Sigmoid colon (tissue), 7 donors: ENCODE results near the gene STARD9. TPM values are rescaled to one million over a fixed set of nuclear protein-coding genes. Genes with fewer than 3 reads are reported as not detected.

Experiments used
- DNase-seq: peaks from one replicate; pipeline ENCODE4 v3.0.0-alpha.2; 2019
- H3K27ac ChIP-seq, 4 donors: fragments of 200-600 bp; sonication (generic); one replicate each; pipeline ENCODE4 v1.5.1; 2016 to 2019; ENCODE audit warnings: mild to moderate bottlenecking in 1 of 4
- H3K27me3 ChIP-seq, 3 donors: fragments of 200-600 bp; sonication (generic); one replicate each; pipeline ENCODE4 v1.5.1; 2019; ENCODE audit warnings: mild to moderate bottlenecking in 1 of 3
- H3K36me3 ChIP-seq, 4 donors: fragments of 200-600 bp; sonication (generic); one replicate each; pipeline ENCODE4 v1.5.1; 2016 to 2019
- H3K4me1 ChIP-seq, 4 donors: fragments of 200-600 bp; sonication (generic); one replicate each; pipeline ENCODE4 v1.5.1; 2017 to 2019
- H3K4me3 ChIP-seq, 4 donors: fragments of 200-600 bp; sonication (generic); one replicate each; pipeline ENCODE4 v1.5.1; 2017 to 2019; ENCODE audit warnings: mild to moderate bottlenecking in 2 of 4, moderate library complexity in 1 of 4
- H3K9me3 ChIP-seq, 4 donors: fragments of 200-600 bp in 3 of 4; sonication (generic) in 3 of 4; one replicate each; pipeline versions ENCODE4 v1.5.1 to v1.6.1; 2013 to 2019
- EP300 ChIP-seq, 4 donors: sonication (generic); formaldehyde crosslinking; IDR thresholded peaks; one replicate each; pipeline ENCODE4 v1.6.1; 2017; ENCODE audit warnings: antibody characterized with exemption in 4 of 4
- POLR2A ChIP-seq, 2 donors: fragments of 450-650 bp; IDR thresholded peaks; one replicate each; pipeline ENCODE4 v1.6.1; 2016; ENCODE audit warnings: antibody characterized with exemption in 2 of 2, mild to moderate bottlenecking in 2 of 2, moderate library complexity in 2 of 2
- POLR2AphosphoS5 ChIP-seq, 4 donors: sonication (generic); formaldehyde crosslinking; IDR thresholded peaks; one replicate each; pipeline ENCODE4 v1.6.1; 2017; ENCODE audit warnings: antibody characterized with exemption in 4 of 4
- WGBS, 2 donors: extraction: QIAGEN DNeasy Blood & Tissue Kit; methylation state at CpG; one replicate each; pipeline ENCODE4 v1.1.7; 2013; 5-methylcytosine and 5-hydroxymethylcytosine counted together
- intact Hi-C: fragments of 100-400 bp; cut with DNase I; formaldehyde crosslinking; loops from one replicate; pipeline ENCODE4 v1.15.1; 2023
- polyA plus RNA-seq, 3 donors: library from polyadenylated mRNA; stranded (reverse); fragments of 200-250 nt; gene quantifications; one replicate each; pipeline ENCODE4 v1.2.3, GENCODE V29; 2013
- total RNA-seq, 4 donors: library from RNA; depleted of rRNA; stranded (reverse); fragments of >200 nt; gene quantifications; one replicate each; pipeline ENCODE4 v1.1.0, GENCODE V29; 2016
- TF ChIP-seq, protein P1 (sequence below), 4 experiments: fragments of 450-650 bp in 3 of 4; fragments of 200-600 bp in 1 of 4; IDR thresholded peaks; one replicate each; pipeline ENCODE4 v1.5.1; 2016 to 2019; ENCODE audit warnings: antibody characterized with exemption in 4 of 4, mild to moderate bottlenecking in 3 of 4, moderate library complexity in 2 of 4
- donor health status: healthy with polysubstance abuse.
- donor health status: Bipolar disorder and iron deficiency.
- donor health status: healthy.

The STARD9 gene
- total and polyA plus RNA-seq, 7 donors, result 0.60 to 125 (median 36.4) TPM

DNA sequence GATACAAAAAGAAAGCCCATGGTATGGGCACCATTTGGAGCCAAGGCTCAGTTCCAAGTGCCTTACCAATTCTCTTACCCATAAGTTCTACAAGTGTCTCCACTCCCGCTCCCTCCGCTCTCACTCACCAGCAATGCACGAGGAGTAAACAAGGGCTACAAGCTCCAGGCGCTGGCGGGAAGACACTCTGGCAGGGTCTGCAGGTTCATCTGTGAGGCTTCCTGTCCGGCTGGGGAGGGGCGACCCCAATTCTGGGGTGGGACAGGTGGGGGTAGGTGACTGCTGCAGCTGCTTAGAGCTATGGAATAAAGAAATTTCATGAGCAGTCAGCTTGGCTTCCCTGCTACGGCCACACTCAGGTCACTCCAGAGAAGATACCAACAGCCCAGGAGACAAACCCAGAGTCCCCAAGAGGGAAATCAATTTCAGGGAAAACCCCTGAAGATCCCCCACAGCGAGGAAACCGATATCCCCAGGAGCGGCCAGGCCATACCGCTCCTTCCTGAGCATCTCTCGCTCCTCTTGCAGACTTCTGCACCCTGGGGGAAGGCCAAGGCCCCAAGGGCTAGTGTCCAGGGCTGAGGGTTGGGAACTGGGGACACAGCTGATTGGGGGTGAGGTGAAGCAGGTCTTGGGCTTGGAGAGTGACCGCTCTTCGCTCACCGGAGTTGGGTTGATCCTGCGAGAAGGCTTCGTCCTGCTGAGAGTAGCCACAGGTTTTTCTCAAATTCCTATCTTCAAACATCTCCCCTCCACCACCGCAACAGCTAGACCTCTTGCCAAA lies 160.2 kb downstream of the STARD9 start:
- TF ChIP-seq EP300 (IDR thresholded peaks at IDR 0.05) (no peak), POLR2AphosphoS5 (IDR thresholded peaks at IDR 0.05) (no peak), POLR2A (IDR thresholded peaks at IDR 0.05) (no peak)
- TF ChIP-seq, protein P1, sequence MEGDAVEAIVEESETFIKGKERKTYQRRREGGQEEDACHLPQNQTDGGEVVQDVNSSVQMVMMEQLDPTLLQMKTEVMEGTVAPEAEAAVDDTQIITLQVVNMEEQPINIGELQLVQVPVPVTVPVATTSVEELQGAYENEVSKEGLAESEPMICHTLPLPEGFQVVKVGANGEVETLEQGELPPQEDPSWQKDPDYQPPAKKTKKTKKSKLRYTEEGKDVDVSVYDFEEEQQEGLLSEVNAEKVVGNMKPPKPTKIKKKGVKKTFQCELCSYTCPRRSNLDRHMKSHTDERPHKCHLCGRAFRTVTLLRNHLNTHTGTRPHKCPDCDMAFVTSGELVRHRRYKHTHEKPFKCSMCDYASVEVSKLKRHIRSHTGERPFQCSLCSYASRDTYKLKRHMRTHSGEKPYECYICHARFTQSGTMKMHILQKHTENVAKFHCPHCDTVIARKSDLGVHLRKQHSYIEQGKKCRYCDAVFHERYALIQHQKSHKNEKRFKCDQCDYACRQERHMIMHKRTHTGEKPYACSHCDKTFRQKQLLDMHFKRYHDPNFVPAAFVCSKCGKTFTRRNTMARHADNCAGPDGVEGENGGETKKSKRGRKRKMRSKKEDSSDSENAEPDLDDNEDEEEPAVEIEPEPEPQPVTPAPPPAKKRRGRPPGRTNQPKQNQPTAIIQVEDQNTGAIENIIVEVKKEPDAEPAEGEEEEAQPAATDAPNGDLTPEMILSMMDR (IDR thresholded peaks at IDR 0.05), result no peak
- peak overlapping the region; percentile 6 to 95 (median 91) for H3K27ac ChIP-seq
- peak overlapping the region; percentile 62 to 96 (median 86) for H3K4me3 ChIP-seq
- no peaks in the 10 kb centered on the region for H3K9me3 ChIP-seq
- peak; percentile 62 for DNase-seq
- H3K36me3 ChIP-seq, result peaks cover 7 to 40% (median 14%) of the 10 kb centered on the region in 4 donors
- intact Hi-C loops, result loop anchor here (2.0 to 10.0 kb wide), 2 partner anchors 187 to 369 kb away; partner anchors contain the start of gene UBR1
- 90 to 91% methylated on average over 19 of the region's 19 CpGs for WGBS, 2 donors
- H3K27me3 ChIP-seq, result no peaks in the 10 kb centered on the region
- H3K4me1 ChIP-seq, result peaks cover 0 to 23% (median 21%) of the 10 kb centered on the region in 4 donors

DNA sequence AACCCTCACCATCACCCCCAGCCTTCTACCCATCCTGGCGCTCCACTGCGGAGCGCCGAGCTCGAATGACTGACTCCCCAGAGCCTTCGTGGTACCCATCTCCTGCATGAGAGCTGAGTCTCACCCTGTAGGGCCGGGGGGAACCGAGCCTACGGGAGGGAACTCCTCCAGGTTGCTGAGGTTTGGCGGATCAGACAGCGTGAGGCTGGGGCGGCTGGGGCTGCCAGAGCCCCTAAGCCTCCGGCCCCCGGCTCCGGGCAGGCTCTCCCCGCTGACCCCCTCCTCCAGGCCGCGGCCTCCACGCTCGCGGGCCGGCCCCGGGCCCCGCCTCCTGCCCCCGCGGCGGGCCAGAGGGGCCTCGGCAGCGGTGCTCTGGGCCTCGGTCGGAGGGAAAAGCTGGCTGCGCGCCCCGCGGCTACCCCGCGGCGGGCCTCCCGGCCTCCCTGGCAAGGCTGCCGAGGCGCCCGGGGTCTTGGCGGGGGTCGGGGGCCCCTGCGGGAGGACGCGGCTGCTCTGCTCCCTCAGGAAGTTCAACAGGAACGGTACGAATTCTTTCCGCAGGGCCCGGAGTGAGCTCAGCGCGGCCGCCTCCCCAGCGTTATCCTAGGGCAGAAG lies 160.9 kb downstream of the STARD9 start:
- Histone ChIP-seq H3K27me3 (no peaks in the 10 kb centered on the region), H3K4me1 (peaks cover 0 to 23% (median 21%) of the 10 kb centered on the region in 4 donors), H3K27ac (peak overlapping the region; percentile 90 to 95 (median 92)), H3K36me3 (peaks cover 7 to 33% (median 12%) of the 10 kb centered on the region in 4 donors), H3K9me3 (no peaks in the 10 kb centered on the region), H3K4me3 (peak overlapping the region; percentile 62 to 96 (median 86))
- peak; percentile 64 for DNase-seq
- WGBS, 2 donors, result 2 to 3% methylated on average over 55 of the region's 55 CpGs
- intact Hi-C loops, result loop anchor here (2.0 to 10.0 kb wide), 2 partner anchors 187 to 369 kb away; partner anchors contain the start of gene UBR1
- TF ChIP-seq POLR2AphosphoS5 (IDR thresholded peaks at IDR 0.05), result peak in 1 of 4 donors; percentile 4
- TF ChIP-seq, protein P1 (IDR thresholded peaks at IDR 0.05), result no peak

DNA sequence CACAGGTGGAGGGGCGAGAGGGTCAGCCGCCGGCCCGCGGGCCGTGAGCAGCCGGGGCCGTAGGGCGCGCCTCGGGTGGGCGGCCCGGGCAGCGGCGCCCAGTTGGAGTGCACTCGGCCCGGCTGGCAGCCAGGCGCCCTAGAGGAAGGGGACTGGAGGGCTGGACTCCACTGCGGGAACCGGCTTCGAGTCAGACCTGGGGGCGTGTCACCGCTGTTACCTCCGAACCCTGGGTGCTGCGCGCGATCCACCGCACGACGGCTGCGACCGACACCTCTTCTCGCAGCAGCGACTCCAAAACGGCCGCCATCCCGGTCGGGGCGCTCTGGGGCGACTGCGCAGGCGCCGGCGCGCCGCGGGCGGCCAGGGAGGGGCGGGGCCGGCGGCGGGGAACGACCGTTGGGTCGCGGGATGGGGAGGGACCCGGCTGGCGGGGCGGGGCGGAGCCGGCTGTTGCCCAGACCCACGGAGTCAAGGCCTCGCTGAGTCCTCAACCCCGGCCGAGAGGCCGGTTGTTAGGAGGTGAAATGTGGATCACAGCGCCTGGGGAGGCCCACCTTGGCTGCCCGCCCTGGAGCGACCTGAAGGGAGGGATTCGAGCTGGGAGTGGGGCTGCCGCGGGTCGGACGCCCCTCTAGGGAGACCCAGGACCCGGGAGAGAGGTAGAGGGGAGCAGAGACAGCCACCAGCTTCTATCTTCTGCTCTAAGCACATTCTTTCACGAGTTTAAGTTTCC lies 161.6 kb downstream of the STARD9 start, which contains the start of gene CDAN1:
Gene CDAN1, minus strand, starts transcription at position 336 of the 736 bp plus-strand sequence. Its CDS starts 26 bp downstream, at position 310.
- peak within 1 kb of the TSS; percentile 62 to 96 (median 86) for H3K4me3 ChIP-seq
- peak within 1 kb of the TSS; percentile 90 to 95 (median 92) for H3K27ac ChIP-seq
- 0% methylated on average over 76 of the region's 76 CpGs for WGBS, 2 donors
- peaks cover 4 to 27% (median 8%) of the 10 kb centered on the region in 4 donors for H3K36me3 ChIP-seq
- peaks cover 0 to 23% (median 21%) of the 10 kb centered on the region in 4 donors for H3K4me1 ChIP-seq
- peak; percentile 97 for DNase-seq
- intact Hi-C loops, result loop anchor here (2.0 to 10.0 kb wide), 2 partner anchors 186 to 368 kb away; partner anchors contain the start of gene UBR1
- no peaks in the 10 kb centered on the region for H3K27me3 ChIP-seq
- H3K9me3 ChIP-seq, result no peaks in the 10 kb centered on the region
- TF ChIP-seq EP300 (IDR thresholded peaks at IDR 0.05) (no peak), POLR2AphosphoS5 (IDR thresholded peaks at IDR 0.05) (peak; percentile 93 to 95 (median 94)), POLR2A (IDR thresholded peaks at IDR 0.05) (peak; percentile 25 to 62)
- TF ChIP-seq, protein P1 (IDR thresholded peaks at IDR 0.05), result peak in 1 of 4 experiments; percentile 10

DNA sequence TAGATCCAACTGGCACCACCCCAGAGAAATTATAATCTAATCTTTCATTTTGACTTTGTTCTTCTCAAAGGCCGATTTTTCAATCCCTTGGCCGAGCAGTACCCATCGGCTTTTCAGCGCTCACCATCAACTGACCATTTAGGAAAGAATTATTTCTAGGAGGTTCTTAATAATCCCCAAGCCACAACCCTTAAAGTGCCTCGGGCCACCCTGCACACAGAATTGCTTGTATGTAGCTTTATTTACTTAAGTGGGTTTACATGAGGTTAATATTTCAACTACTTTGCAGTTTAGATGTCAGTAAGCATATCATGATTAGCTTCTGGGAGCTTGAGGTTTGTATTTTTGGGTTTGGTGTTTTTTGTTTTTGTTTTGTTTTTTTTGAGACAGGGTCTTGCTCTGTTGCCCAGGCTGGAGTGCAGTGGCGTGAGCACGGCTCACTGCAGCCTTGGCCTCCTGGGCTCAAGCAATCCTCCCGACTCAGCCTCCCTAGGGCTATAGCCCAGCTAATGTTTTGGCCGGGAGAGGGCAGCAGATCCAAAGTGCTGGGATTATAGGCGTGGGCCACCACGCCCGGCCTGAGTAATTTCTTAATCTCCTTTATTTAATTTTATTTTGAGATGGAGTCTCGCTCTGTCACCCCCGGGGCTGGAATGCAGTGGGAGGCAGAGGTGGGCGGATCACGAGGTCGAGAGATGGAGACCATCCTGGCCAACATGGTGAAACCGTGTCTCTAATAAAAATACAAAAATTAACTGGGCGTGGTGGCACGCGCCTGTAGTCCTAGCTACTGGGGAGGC lies 162.3 kb downstream of the STARD9 start:
- H3K4me3 ChIP-seq, result peak overlapping the region; percentile 62 to 96 (median 86)
- TF ChIP-seq EP300 (IDR thresholded peaks at IDR 0.05) (no peak), POLR2A (IDR thresholded peaks at IDR 0.05) (no peak), POLR2AphosphoS5 (IDR thresholded peaks at IDR 0.05) (no peak)
- TF ChIP-seq, protein P1 (IDR thresholded peaks at IDR 0.05), result no peak
- no peaks in the 10 kb centered on the region for H3K27me3 ChIP-seq
- DNase-seq, result peak; percentile 58
- intact Hi-C loops, result loop anchor here (2.0 to 10.0 kb wide), 2 partner anchors 185 to 367 kb away; partner anchors contain the start of gene UBR1
- WGBS, 2 donors, result 61 to 80% methylated on average over 21 of the region's 21 CpGs
- peak overlapping the region; percentile 90 to 95 (median 92) for H3K27ac ChIP-seq
- H3K36me3 ChIP-seq, result peaks cover 0 to 19% (median 8%) of the 10 kb centered on the region in 4 donors
- H3K4me1 ChIP-seq, result peaks cover 0 to 23% (median 21%) of the 10 kb centered on the region in 4 donors
- H3K9me3 ChIP-seq, result no peaks in the 10 kb centered on the region
